Parathyroid adenoma (tissue), 2 donors: ENCODE results near the gene PEX5.

Experiments
- H2AFZ ChIP-seq: fragments of 300-600 bp; sonication (generic); one replicate; pipeline ENCODE4 v1.7.0; 2017; ENCODE audit warnings: antibody characterized with exemption, mild to moderate bottlenecking
- H3K27ac ChIP-seq: fragments of 300-600 bp; sonication (generic); one replicate; pipeline ENCODE4 v1.7.0; 2017
- H3K27me3 ChIP-seq: fragments of 300-600 bp; sonication (generic); one replicate; pipeline ENCODE4 v1.7.0; 2017; ENCODE audit warnings: low read length; ENCODE audit not compliant: control insufficient read depth, insufficient read depth
- H3K36me3 ChIP-seq: fragments of 300-600 bp; sonication (generic); one replicate; pipeline ENCODE4 v1.7.0; 2017; ENCODE audit warnings: low read length; ENCODE audit not compliant: control insufficient read depth, insufficient read depth
- H3K4me1 ChIP-seq: fragments of 300-600 bp; sonication (generic); one replicate; pipeline ENCODE4 v1.7.0; 2017; ENCODE audit warnings: control low read depth
- H3K4me2 ChIP-seq: fragments of 300-600 bp; sonication (generic); one replicate; pipeline ENCODE4 v1.7.0; 2017; ENCODE audit warnings: low read length
- H3K4me3 ChIP-seq: fragments of 300-600 bp; sonication (generic); one replicate; pipeline ENCODE4 v1.7.0; 2017; ENCODE audit warnings: low read depth, low read length
- H3K79me2 ChIP-seq: fragments of 300-600 bp; sonication (generic); one replicate; pipeline ENCODE4 v1.7.0; 2017; ENCODE audit warnings: control low read depth
- H3K9ac ChIP-seq: fragments of 300-600 bp; sonication (generic); one replicate; pipeline ENCODE4 v1.7.0; 2017; ENCODE audit warnings: mild to moderate bottlenecking
- H3K9me3 ChIP-seq: fragments of 300-600 bp; sonication (generic); one replicate; pipeline ENCODE4 v1.7.0; 2017; ENCODE audit warnings: low read length; ENCODE audit not compliant: control insufficient read depth
- CTCF ChIP-seq: fragments of 300-600 bp; sonication (generic); IDR thresholded peaks from one replicate; pipeline ENCODE4 v1.7.0; 2017; ENCODE audit warnings: antibody characterized with exemption, mild to moderate bottlenecking
- donor health status: primary hyperparathyroidism.

PEX5 gene

GRCh38 chr12:7154901-7155470, 34.5 kb upstream of the PEX5 start:
- H3K9ac ChIP-seq = no peak overlapping the region

GRCh38 chr12:7155471-7156034, 33.9 kb upstream of the PEX5 start:
- Histone ChIP-seq H3K4me2 (peak overlapping the region; percentile 29), H3K79me2 (peaks cover 3% of the 10 kb centered on the region), H3K4me3 (no peak overlapping the region), H3K9ac (no peak overlapping the region), H3K36me3 (no peaks in the 10 kb centered on the region), H3K9me3 (no peaks in the 10 kb centered on the region), H3K4me1 (peaks cover 77% of the 10 kb centered on the region), H3K27ac (peak overlapping the region; percentile 96), H3K27me3 (no peaks in the 10 kb centered on the region), H2AFZ (peak overlapping the region; percentile 56)
- peak; percentile 15 for TF ChIP-seq CTCF

More at GRCh38 chr12:7154901-7155470, 34.5 kb upstream of the PEX5 start:
- Histone ChIP-seq H3K36me3 (no peaks in the 10 kb centered on the region), H3K9me3 (no peaks in the 10 kb centered on the region), H3K27ac (peak overlapping the region; percentile 96), H3K4me3 (no peak overlapping the region), H3K4me2 (peak overlapping the region; percentile 29), H3K79me2 (peaks cover 3% of the 10 kb centered on the region), H2AFZ (peak overlapping the region; percentile 56), H3K27me3 (no peaks in the 10 kb centered on the region), H3K4me1 (peaks cover 74% of the 10 kb centered on the region)
- TF ChIP-seq CTCF = no peak

- Histone ChIP-seq H3K27ac (peak overlapping the region; percentile 96), H3K9ac (peak overlapping the region; percentile 22), H3K79me2 (peaks cover 3% of the 10 kb centered on the region), H3K9me3 (no peaks in the 10 kb centered on the region), H3K36me3 (no peaks in the 10 kb centered on the region), H3K4me2 (peak overlapping the region; percentile 29), H3K4me1 (peaks cover 81% of the 10 kb centered on the region), H2AFZ (peak overlapping the region; percentile 56), H3K4me3 (no peak overlapping the region), H3K27me3 (no peaks in the 10 kb centered on the region)
- no peak for TF ChIP-seq CTCF
These were observed 33.0 kb upstream of the PEX5 start for GRCh38 chr12:7156259-7157197.

- no peaks in the 10 kb centered on the region for H3K36me3 ChIP-seq
These were observed 32.1 kb upstream of the PEX5 start for GRCh38 chr12:7157391-7157790.

More at GRCh38 chr12:7157391-7157790, 32.1 kb upstream of the PEX5 start:
- Histone ChIP-seq H3K27me3 (no peaks in the 10 kb centered on the region), H3K27ac (peak overlapping the region; percentile 96), H3K4me1 (peaks cover 81% of the 10 kb centered on the region), H3K79me2 (peaks cover 3% of the 10 kb centered on the region), H3K4me3 (no peak overlapping the region), H3K9me3 (no peaks in the 10 kb centered on the region), H3K4me2 (no peak overlapping the region), H2AFZ (no peak overlapping the region), H3K9ac (no peak overlapping the region)
- TF ChIP-seq CTCF = no peak
